GM23338 (cell line): ENCODE results near the gene GADD45GIP1. TPM values are rescaled to one million over a fixed set of nuclear protein-coding genes. Genes with fewer than 3 reads are reported as not detected.

ENCODE experiments used
- ATAC-seq: fragments of 200-7000 bp; cut with Tn5 transposase; 3 replicates; pipeline ENCODE4 v1.9.1; 2020
- DNase-seq: peaks from one replicate; pipeline ENCODE4 v3.0.0-alpha.2; 2015; ENCODE audit warnings: low spot score
- H2AFZ ChIP-seq: fragments of 200-600 bp; sonication (generic); 2 replicates; pipeline ENCODE4 v1.8.0; 2016; ENCODE audit warnings: antibody characterized with exemption, mild to moderate bottlenecking, moderate library complexity
- H3F3A ChIP-seq: fragments of 200-600 bp; sonication (generic); replicated peaks from 2 replicates; pipeline ENCODE4 v1.8.0; 2017; ENCODE audit warnings: antibody characterized with exemption, mixed run types, low read depth
- H3K27ac ChIP-seq: fragments of 200-600 bp; sonication (generic); 2 replicates; pipeline ENCODE4 v1.6.1; 2016; ENCODE audit warnings: low read depth
- H3K27me3 ChIP-seq: fragments of 200-600 bp; sonication (generic); 2 replicates; pipeline ENCODE4 v1.8.0; 2016; ENCODE audit warnings: mild to moderate bottlenecking, mixed run types, moderate library complexity; ENCODE audit not compliant: insufficient read depth
- H3K36me3 ChIP-seq: fragments of 200-600 bp; sonication (generic); 2 replicates; pipeline ENCODE4 v1.8.0; 2016; ENCODE audit warnings: mild to moderate bottlenecking; ENCODE audit not compliant: insufficient read depth
- H3K4me1 ChIP-seq: fragments of 200-600 bp; sonication (generic); 2 replicates; pipeline ENCODE4 v1.8.0; 2016; ENCODE audit warnings: mild to moderate bottlenecking, moderate library complexity; ENCODE audit not compliant: insufficient read depth
- H3K4me2 ChIP-seq: fragments of 200-600 bp; sonication (generic); 2 replicates; pipeline ENCODE4 v1.7.1; 2017; ENCODE audit warnings: mixed run types
- H3K4me3 ChIP-seq: fragments of 200-600 bp; sonication (generic); 2 replicates; pipeline ENCODE4 v1.6.1; 2016; ENCODE audit warnings: mixed run types
- H3K79me2 ChIP-seq: fragments of 200-600 bp; sonication (generic); replicated peaks from 2 replicates; pipeline ENCODE4 v1.8.0; 2017; ENCODE audit warnings: mild to moderate bottlenecking; ENCODE audit not compliant: insufficient read depth
- H3K9me2 ChIP-seq: fragments of 200-600 bp; sonication (generic); 2 replicates; pipeline ENCODE4 v1.8.0; 2017; ENCODE audit not compliant: insufficient read depth
- H4K20me1 ChIP-seq: fragments of 200-600 bp; sonication (generic); replicated peaks from 2 replicates; pipeline ENCODE4 v1.8.0; 2017; ENCODE audit warnings: mild to moderate bottlenecking; ENCODE audit not compliant: insufficient read depth
- H3K27ac Mint-ChIP-seq: 2 replicates; pipeline ENCODE4 v1.8.0; 2020; ENCODE audit warnings: inconsistent platforms, mild to moderate bottlenecking, moderate library complexity, mixed read lengths
- H3K27me3 Mint-ChIP-seq: 3 replicates; pipeline ENCODE4 v1.8.0; 2022; ENCODE audit warnings: low read depth, mild to moderate bottlenecking, moderate library complexity, mixed read lengths, inconsistent platforms; ENCODE audit not compliant: insufficient read depth, poor library complexity
- H3K36me3 Mint-ChIP-seq: 3 replicates; pipeline ENCODE4 v1.8.0; 2021; ENCODE audit warnings: low read depth, mild to moderate bottlenecking, inconsistent platforms, moderate library complexity, mixed read lengths
- H3K4me1 Mint-ChIP-seq: 3 replicates; pipeline ENCODE4 v1.8.0; 2020; ENCODE audit warnings: mild to moderate bottlenecking, inconsistent platforms, mixed read lengths
- H3K4me3 Mint-ChIP-seq: 3 replicates; pipeline ENCODE4 v1.8.0; 2021; ENCODE audit warnings: moderate library complexity, mild to moderate bottlenecking, inconsistent platforms, mixed read lengths
- H3K9me3 Mint-ChIP-seq: 3 replicates; pipeline ENCODE4 v1.8.0; 2020; ENCODE audit warnings: moderate library complexity, mild to moderate bottlenecking, inconsistent platforms, mixed read lengths
- CREB1 ChIP-seq: fragments of 250-450 bp; sonication (Bioruptor Pico); IDR thresholded peaks from 2 replicates; pipeline ENCODE4 v1.5.0; 2020; ENCODE audit warnings: low read depth, mild to moderate bottlenecking, moderate library complexity
- EZH2 ChIP-seq: fragments of 200-600 bp; sonication (generic); IDR thresholded peaks from one replicate; pipeline ENCODE4 v1.8.0; 2017; ENCODE audit warnings: antibody characterized with exemption, mild to moderate bottlenecking, low read depth; ENCODE audit not compliant: unreplicated experiment
- EZH2phosphoT487 ChIP-seq: fragments of 200-600 bp; sonication (generic); IDR thresholded peaks from one replicate; pipeline ENCODE4 v1.8.1; 2018; ENCODE audit warnings: antibody characterized with exemption; ENCODE audit not compliant: unreplicated experiment
- JUNB ChIP-seq: IDR thresholded peaks from one replicate; pipeline ENCODE4 v1.6.1; 2016; ENCODE audit warnings: antibody characterized with exemption; ENCODE audit not compliant: unreplicated experiment
- NANOG ChIP-seq: IDR thresholded peaks from 2 replicates; pipeline ENCODE4 v1.6.1; 2016; ENCODE audit warnings: antibody characterized with exemption, borderline replicate concordance
- POLR2AphosphoS5 ChIP-seq: IDR thresholded peaks from 2 replicates; pipeline ENCODE4 v1.6.1; 2016; ENCODE audit warnings: antibody characterized with exemption, low read depth
- STAT1 ChIP-seq: IDR thresholded peaks from one replicate; pipeline ENCODE4 v1.6.1; 2016; ENCODE audit warnings: antibody characterized with exemption; ENCODE audit not compliant: unreplicated experiment
- ZNF114 ChIP-seq: fragments of 250-450 bp; sonication (Bioruptor Pico); IDR thresholded peaks from 2 replicates; pipeline ENCODE4 v1.5.0; 2020; ENCODE audit warnings: mild to moderate bottlenecking, moderate library complexity
- ZNF331 ChIP-seq: fragments of 250-450 bp; sonication (Bioruptor Pico); IDR thresholded peaks from 2 replicates; pipeline ENCODE4 v1.5.0; 2020; ENCODE audit warnings: low read depth, mild to moderate bottlenecking, moderate library complexity
- polyA plus RNA-seq: library from polyadenylated mRNA; unstranded; fragments of >200 nt; fragmentation: Nextera tagmentation; extraction: Ambion mirVana; gene quantifications from 2 replicates; pipeline ENCODE4 v1.2.1, GENCODE V29; 2016
- total RNA-seq: library from RNA; depleted of rRNA; stranded (reverse); fragments of >200 nt; shearing (Covaris generic); gene quantifications from 2 replicates; pipeline ENCODE4 v1.2.3, GENCODE V29; 2014
- TF ChIP-seq, protein P1 (sequence below): IDR thresholded peaks from one replicate; pipeline ENCODE4 v1.6.1; 2018; ENCODE audit warnings: antibody characterized with exemption; ENCODE audit not compliant: unreplicated experiment
- TF ChIP-seq, protein P2 (sequence below): fragments of 250-450 bp; sonication (Bioruptor Pico); IDR thresholded peaks from 2 replicates; pipeline ENCODE4 v1.5.0; 2020; ENCODE audit warnings: mild to moderate bottlenecking, moderate library complexity
- TF ChIP-seq, protein P3 (sequence below): IDR thresholded peaks from 2 replicates; pipeline ENCODE4 v1.6.1; 2016; ENCODE audit warnings: antibody characterized with exemption
- TF ChIP-seq, protein P4 (sequence below), 2 experiments: fragments of 200-600 bp in 1 of 2; sonication (generic) in 1 of 2; conservative IDR thresholded peaks; 2 replicates each; pipeline versions ENCODE4 v1.5.1 to v1.6.1; 2016 to 2017; ENCODE audit warnings: antibody characterized with exemption in 2 of 2, low read depth in 2 of 2, mild to moderate bottlenecking in 2 of 2, moderate library complexity in 1 of 2

The GADD45GIP1 gene
- total and polyA plus RNA-seq, 2 experiments from 2014 or later = 63.9 to 255 TPM

DNA sequence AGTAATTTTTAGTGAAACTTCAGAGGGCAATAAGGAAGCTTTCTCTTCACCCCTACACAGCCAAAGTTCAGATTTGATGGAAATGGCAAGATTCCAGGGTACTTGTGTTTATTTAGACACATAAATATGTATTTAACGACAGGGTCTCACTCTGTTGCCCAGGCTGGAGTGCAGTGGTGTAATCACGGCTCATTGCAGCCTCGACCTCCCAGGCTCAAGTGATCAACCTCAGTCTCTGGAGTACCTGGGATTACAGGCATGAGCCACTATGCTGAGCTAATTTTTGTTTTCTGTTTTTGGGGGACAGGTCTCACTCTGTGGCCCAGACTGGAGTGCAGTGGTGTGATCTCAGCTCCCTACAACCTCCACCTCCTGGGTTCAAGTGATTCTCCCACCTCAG lies 36.0 kb downstream of the GADD45GIP1 start:
- peaks cover 17% of the 10 kb centered on the region for H3K36me3 ChIP-seq
- H3K27ac Mint-ChIP-seq = no peak overlapping the region
- peaks cover 13% of the 10 kb centered on the region for H3K27me3 ChIP-seq
- no peak for ATAC-seq
- peaks cover 12% of the 10 kb centered on the region; the same call in 1 of the 2 replicates for H3F3A ChIP-seq
- no peak overlapping the region for H3K4me2 ChIP-seq
- no peaks in the 10 kb centered on the region; the same call in 1 of the 2 replicates for H3K9me2 ChIP-seq
- no peaks in the 10 kb centered on the region for H3K79me2 ChIP-seq
- H3K4me3 ChIP-seq = no peak overlapping the region
- TF ChIP-seq EZH2 (no peak), CREB1 (no peak), EZH2phosphoT487 (no peak), POLR2AphosphoS5 (no peak), STAT1 (no peak), NANOG (no peak), ZNF114 (CRISPR knock-in tag) (no peak), ZNF331 (CRISPR knock-in tag) (no peak), JUNB (no peak)
- TF ChIP-seq, protein P1, sequence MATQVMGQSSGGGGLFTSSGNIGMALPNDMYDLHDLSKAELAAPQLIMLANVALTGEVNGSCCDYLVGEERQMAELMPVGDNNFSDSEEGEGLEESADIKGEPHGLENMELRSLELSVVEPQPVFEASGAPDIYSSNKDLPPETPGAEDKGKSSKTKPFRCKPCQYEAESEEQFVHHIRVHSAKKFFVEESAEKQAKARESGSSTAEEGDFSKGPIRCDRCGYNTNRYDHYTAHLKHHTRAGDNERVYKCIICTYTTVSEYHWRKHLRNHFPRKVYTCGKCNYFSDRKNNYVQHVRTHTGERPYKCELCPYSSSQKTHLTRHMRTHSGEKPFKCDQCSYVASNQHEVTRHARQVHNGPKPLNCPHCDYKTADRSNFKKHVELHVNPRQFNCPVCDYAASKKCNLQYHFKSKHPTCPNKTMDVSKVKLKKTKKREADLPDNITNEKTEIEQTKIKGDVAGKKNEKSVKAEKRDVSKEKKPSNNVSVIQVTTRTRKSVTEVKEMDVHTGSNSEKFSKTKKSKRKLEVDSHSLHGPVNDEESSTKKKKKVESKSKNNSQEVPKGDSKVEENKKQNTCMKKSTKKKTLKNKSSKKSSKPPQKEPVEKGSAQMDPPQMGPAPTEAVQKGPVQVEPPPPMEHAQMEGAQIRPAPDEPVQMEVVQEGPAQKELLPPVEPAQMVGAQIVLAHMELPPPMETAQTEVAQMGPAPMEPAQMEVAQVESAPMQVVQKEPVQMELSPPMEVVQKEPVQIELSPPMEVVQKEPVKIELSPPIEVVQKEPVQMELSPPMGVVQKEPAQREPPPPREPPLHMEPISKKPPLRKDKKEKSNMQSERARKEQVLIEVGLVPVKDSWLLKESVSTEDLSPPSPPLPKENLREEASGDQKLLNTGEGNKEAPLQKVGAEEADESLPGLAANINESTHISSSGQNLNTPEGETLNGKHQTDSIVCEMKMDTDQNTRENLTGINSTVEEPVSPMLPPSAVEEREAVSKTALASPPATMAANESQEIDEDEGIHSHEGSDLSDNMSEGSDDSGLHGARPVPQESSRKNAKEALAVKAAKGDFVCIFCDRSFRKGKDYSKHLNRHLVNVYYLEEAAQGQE = no peak
- TF ChIP-seq, protein P2, sequence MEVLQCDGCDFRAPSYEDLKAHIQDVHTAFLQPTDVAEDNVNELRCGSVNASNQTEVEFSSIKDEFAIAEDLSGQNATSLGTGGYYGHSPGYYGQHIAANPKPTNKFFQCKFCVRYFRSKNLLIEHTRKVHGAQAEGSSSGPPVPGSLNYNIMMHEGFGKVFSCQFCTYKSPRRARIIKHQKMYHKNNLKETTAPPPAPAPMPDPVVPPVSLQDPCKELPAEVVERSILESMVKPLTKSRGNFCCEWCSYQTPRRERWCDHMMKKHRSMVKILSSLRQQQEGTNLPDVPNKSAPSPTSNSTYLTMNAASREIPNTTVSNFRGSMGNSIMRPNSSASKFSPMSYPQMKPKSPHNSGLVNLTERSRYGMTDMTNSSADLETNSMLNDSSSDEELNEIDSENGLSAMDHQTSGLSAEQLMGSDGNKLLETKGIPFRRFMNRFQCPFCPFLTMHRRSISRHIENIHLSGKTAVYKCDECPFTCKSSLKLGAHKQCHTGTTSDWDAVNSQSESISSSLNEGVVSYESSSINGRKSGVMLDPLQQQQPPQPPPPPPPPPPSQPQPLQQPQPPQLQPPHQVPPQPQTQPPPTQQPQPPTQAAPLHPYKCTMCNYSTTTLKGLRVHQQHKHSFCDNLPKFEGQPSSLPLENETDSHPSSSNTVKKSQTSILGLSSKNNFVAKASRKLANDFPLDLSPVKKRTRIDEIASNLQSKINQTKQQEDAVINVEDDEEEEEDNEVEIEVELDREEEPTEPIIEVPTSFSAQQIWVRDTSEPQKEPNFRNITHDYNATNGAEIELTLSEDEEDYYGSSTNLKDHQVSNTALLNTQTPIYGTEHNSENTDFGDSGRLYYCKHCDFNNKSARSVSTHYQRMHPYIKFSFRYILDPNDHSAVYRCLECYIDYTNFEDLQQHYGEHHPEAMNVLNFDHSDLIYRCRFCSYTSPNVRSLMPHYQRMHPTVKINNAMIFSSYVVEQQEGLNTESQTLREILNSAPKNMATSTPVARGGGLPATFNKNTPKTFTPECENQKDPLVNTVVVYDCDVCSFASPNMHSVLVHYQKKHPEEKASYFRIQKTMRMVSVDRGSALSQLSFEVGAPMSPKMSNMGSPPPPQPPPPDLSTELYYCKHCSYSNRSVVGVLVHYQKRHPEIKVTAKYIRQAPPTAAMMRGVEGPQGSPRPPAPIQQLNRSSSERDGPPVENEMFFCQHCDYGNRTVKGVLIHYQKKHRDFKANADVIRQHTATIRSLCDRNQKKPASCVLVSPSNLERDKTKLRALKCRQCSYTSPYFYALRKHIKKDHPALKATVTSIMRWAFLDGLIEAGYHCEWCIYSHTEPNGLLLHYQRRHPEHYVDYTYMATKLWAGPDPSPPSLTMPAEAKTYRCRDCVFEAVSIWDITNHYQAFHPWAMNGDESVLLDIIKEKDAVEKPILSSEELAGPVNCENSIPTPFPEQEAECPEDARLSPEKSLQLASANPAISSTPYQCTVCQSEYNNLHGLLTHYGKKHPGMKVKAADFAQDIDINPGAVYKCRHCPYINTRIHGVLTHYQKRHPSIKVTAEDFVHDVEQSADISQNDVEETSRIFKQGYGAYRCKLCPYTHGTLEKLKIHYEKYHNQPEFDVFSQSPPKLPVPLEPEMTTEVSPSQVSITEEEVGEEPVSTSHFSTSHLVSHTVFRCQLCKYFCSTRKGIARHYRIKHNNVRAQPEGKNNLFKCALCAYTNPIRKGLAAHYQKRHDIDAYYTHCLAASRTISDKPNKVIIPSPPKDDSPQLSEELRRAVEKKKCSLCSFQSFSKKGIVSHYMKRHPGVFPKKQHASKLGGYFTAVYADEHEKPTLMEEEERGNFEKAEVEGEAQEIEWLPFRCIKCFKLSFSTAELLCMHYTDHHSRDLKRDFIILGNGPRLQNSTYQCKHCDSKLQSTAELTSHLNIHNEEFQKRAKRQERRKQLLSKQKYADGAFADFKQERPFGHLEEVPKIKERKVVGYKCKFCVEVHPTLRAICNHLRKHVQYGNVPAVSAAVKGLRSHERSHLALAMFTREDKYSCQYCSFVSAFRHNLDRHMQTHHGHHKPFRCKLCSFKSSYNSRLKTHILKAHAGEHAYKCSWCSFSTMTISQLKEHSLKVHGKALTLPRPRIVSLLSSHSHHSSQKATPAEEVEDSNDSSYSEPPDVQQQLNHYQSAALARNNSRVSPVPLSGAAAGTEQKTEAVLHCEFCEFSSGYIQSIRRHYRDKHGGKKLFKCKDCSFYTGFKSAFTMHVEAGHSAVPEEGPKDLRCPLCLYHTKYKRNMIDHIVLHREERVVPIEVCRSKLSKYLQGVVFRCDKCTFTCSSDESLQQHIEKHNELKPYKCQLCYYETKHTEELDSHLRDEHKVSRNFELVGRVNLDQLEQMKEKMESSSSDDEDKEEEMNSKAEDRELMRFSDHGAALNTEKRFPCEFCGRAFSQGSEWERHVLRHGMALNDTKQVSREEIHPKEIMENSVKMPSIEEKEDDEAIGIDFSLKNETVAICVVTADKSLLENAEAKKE (CRISPR knock-in tag) = no peak
- TF ChIP-seq, protein P3, sequence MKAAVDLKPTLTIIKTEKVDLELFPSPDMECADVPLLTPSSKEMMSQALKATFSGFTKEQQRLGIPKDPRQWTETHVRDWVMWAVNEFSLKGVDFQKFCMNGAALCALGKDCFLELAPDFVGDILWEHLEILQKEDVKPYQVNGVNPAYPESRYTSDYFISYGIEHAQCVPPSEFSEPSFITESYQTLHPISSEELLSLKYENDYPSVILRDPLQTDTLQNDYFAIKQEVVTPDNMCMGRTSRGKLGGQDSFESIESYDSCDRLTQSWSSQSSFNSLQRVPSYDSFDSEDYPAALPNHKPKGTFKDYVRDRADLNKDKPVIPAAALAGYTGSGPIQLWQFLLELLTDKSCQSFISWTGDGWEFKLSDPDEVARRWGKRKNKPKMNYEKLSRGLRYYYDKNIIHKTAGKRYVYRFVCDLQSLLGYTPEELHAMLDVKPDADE = no peak
- TF ChIP-seq, protein P4, sequence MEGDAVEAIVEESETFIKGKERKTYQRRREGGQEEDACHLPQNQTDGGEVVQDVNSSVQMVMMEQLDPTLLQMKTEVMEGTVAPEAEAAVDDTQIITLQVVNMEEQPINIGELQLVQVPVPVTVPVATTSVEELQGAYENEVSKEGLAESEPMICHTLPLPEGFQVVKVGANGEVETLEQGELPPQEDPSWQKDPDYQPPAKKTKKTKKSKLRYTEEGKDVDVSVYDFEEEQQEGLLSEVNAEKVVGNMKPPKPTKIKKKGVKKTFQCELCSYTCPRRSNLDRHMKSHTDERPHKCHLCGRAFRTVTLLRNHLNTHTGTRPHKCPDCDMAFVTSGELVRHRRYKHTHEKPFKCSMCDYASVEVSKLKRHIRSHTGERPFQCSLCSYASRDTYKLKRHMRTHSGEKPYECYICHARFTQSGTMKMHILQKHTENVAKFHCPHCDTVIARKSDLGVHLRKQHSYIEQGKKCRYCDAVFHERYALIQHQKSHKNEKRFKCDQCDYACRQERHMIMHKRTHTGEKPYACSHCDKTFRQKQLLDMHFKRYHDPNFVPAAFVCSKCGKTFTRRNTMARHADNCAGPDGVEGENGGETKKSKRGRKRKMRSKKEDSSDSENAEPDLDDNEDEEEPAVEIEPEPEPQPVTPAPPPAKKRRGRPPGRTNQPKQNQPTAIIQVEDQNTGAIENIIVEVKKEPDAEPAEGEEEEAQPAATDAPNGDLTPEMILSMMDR (conservative IDR thresholded peaks at IDR 0.05; ENCODE audit: low read depth in 2 of 2) = no peak
- DNase-seq = no peak
- no peaks in the 10 kb centered on the region; the same call in 2 of the 3 replicates for H3K4me1 Mint-ChIP-seq
- H3K4me1 ChIP-seq = no peaks in the 10 kb centered on the region
- no peak overlapping the region for H3K4me3 Mint-ChIP-seq
- peaks cover 6% of the 10 kb centered on the region; the same call in 1 of the 2 replicates for H4K20me1 ChIP-seq
- 0 out of 2 replicates have a peak overlapping the region, but pooled peaks have one; percentile 66 for H3K27ac ChIP-seq
- H3K9me3 Mint-ChIP-seq = peaks cover 11% of the 10 kb centered on the region; the same call in 2 of the 3 replicates
- H2AFZ ChIP-seq = no peak overlapping the region
- peaks cover 36% of the 10 kb centered on the region for H3K27me3 Mint-ChIP-seq
- H3K36me3 Mint-ChIP-seq = peaks cover 62% of the 10 kb centered on the region
